Neural cell (in vitro differentiated cells): ENCODE results near the gene SPATS2L.

Source experiments
- CTCF ChIP-seq: fragments of 450-650 bp; IDR thresholded peaks from 2 replicates; pipeline ENCODE4 v1.5.1; 2014; ENCODE audit warnings: antibody characterized with exemption, mild to moderate bottlenecking, moderate library complexity; ENCODE audit not compliant: poor library complexity, severe bottlenecking
- EZH2 ChIP-seq: fragments of 200-600, 300-800 bp; shearing (Covaris generic), sonication (generic); IDR thresholded peaks from 2 replicates; pipeline ENCODE4 v1.6.1; 2014; ENCODE audit warnings: antibody characterized with exemption, low read length, borderline replicate concordance, mild to moderate bottlenecking; ENCODE audit not compliant: insufficient read depth, poor library complexity, severe bottlenecking
- RAD21 ChIP-seq: fragments of 450-650 bp; conservative IDR thresholded peaks from 2 replicates; pipeline ENCODE4 v1.6.1; 2014; ENCODE audit warnings: antibody characterized with exemption, mild to moderate bottlenecking, moderate library complexity

- TF ChIP-seq RAD21, result no peak
- TF ChIP-seq CTCF, result no peak
- no peak for TF ChIP-seq EZH2
These were observed 173.3 kb downstream of the SPATS2L start for GRCh38 chr2:200479692-200480265.
